ENCODE measurements around the gene CPNE5. TPM values are rescaled to one million over a fixed set of nuclear protein-coding genes. Genes with fewer than 3 reads are reported as not detected.
A peak's percentile ranks its signal among the peaks of the same experiment; 100 is the strongest.

The CPNE5 gene
- total and polyA plus RNA-seq, 4 donors = 0.93 to 5.2 (median 3.8) TPM

DNA sequence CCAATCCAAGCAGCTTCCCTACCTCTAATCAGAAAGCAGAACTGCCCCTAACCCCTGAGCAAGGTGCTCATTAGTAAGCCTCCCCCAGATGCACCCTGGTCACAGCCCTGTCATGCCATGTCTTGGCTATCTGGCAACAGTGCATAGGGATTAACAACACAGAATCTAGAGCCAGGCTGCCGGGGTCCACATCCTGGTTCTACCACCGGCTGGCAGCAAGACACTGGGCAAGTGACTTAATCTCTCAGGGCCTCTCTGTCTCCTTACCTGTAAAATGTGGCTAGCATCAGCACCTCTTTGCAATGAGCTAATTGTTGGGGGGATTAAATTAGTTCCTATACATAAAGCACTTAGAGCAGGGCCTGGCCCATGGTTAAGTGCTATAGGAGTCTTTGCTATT is 68.1 kb downstream of the CPNE5 start:
- ATAC-seq (ENCODE audit: insufficient read depth, low FRiP score) (no peak), DNase-seq (no peak)
- Histone ChIP-seq H3K4me1 (ENCODE audit: control insufficient read depth in 5 of 5, insufficient read depth in 5 of 5, low read length in 5 of 5) (peaks cover 0 to 6% (median 0%) of the 10 kb centered on the region in 5 donors), H3K4me3 (no peak overlapping the region), H3K36me3 (ENCODE audit: control insufficient read depth in 4 of 4, insufficient read depth in 4 of 4, low read length in 4 of 4) (no peaks in the 10 kb centered on the region), H3K27ac (ENCODE audit: low read depth in 1 of 2, low read length in 1 of 2) (no peak overlapping the region), H3K9me3 (ENCODE audit: control insufficient read depth in 4 of 4, insufficient read depth in 3 of 4, low read length in 3 of 4) (no peaks in the 10 kb centered on the region), H3K27me3 (ENCODE audit: control insufficient read depth in 3 of 3, insufficient read depth in 3 of 3, low read length in 2 of 3) (no peaks in the 10 kb centered on the region), H3K9ac (ENCODE audit: insufficient read depth in 1 of 2, low read length in 2 of 2) (no peak overlapping the region)
- TF ChIP-seq, protein P1, sequence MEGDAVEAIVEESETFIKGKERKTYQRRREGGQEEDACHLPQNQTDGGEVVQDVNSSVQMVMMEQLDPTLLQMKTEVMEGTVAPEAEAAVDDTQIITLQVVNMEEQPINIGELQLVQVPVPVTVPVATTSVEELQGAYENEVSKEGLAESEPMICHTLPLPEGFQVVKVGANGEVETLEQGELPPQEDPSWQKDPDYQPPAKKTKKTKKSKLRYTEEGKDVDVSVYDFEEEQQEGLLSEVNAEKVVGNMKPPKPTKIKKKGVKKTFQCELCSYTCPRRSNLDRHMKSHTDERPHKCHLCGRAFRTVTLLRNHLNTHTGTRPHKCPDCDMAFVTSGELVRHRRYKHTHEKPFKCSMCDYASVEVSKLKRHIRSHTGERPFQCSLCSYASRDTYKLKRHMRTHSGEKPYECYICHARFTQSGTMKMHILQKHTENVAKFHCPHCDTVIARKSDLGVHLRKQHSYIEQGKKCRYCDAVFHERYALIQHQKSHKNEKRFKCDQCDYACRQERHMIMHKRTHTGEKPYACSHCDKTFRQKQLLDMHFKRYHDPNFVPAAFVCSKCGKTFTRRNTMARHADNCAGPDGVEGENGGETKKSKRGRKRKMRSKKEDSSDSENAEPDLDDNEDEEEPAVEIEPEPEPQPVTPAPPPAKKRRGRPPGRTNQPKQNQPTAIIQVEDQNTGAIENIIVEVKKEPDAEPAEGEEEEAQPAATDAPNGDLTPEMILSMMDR (IDR thresholded peaks at IDR 0.05; ENCODE audit: control extremely low read depth, extremely low read depth) = no peak
- WGBS, 2 donors = 95 to 98% methylated on average over 2 of the region's 2 CpGs

GRCh38 chr6:36769676-36770499 is 69.4 kb downstream of the CPNE5 start:
- Histone ChIP-seq H3K9ac (ENCODE audit: insufficient read depth in 1 of 2, low read length in 2 of 2) (no peak overlapping the region), H3K27me3 (ENCODE audit: control insufficient read depth in 3 of 3, insufficient read depth in 3 of 3, low read length in 2 of 3) (no peaks in the 10 kb centered on the region), H3K4me3 (no peak overlapping the region), H3K27ac (ENCODE audit: low read depth in 1 of 2, low read length in 1 of 2) (peak overlapping the region in 1 of 2 donors; percentile 37), H3K36me3 (ENCODE audit: control insufficient read depth in 4 of 4, insufficient read depth in 4 of 4, low read length in 4 of 4) (no peaks in the 10 kb centered on the region), H3K9me3 (ENCODE audit: control insufficient read depth in 4 of 4, insufficient read depth in 3 of 4, low read length in 3 of 4) (no peaks in the 10 kb centered on the region), H3K4me1 (ENCODE audit: control insufficient read depth in 5 of 5, insufficient read depth in 5 of 5, low read length in 5 of 5) (peaks cover 0 to 11% (median 0%) of the 10 kb centered on the region in 5 donors)
- TF ChIP-seq, protein P1 (IDR thresholded peaks at IDR 0.05; ENCODE audit: control extremely low read depth, extremely low read depth) = no peak
- ATAC-seq (ENCODE audit: insufficient read depth, low FRiP score) (no peak), DNase-seq (peak in 1 of 3 donors; percentile 25)
- WGBS, 2 donors = 34 to 64% methylated on average over 18 of the region's 18 CpGs

DNA sequence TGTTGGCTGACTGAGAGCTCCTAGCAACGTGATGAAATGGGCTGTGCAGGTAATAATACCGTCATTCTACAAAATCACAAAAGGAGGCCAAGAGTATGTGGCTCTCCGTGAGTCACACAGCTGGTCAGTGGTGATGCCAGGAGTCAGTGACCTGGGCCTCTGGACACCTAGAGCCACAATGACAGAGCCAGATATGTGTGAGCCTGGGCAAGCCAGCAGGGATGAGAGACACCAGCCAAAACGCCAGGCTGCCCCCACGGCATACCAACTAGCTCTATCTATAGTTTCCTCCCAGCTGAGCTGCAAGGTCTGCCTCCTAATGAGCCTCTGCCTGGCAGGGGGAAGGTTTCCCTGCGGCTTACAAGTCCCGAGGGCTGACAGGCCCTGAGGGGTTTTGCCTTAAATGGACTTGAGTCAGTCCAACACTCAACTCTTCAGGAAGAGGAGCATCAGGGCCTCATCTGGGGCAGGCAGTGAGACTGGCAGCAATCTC is 70.0 kb downstream of the CPNE5 start:
- DNase-seq (no peak), ATAC-seq (ENCODE audit: insufficient read depth, low FRiP score) (no peak)
- H3K4me3 ChIP-seq = no peak overlapping the region
- 59 to 69% methylated on average over 7 of the region's 7 CpGs for WGBS, 2 donors
- H3K9ac ChIP-seq (ENCODE audit: insufficient read depth in 1 of 2, low read length in 2 of 2) = no peak overlapping the region
- TF ChIP-seq, protein P1 (IDR thresholded peaks at IDR 0.05; ENCODE audit: control extremely low read depth, extremely low read depth) = no peak
- H3K9me3 ChIP-seq (ENCODE audit: control insufficient read depth in 4 of 4, insufficient read depth in 3 of 4, low read length in 3 of 4) = no peaks in the 10 kb centered on the region
- no peaks in the 10 kb centered on the region for H3K27me3 ChIP-seq (ENCODE audit: control insufficient read depth in 3 of 3, insufficient read depth in 3 of 3, low read length in 2 of 3)
- H3K4me1 ChIP-seq (ENCODE audit: control insufficient read depth in 5 of 5, insufficient read depth in 5 of 5, low read length in 5 of 5) = peaks cover 0 to 11% (median 0%) of the 10 kb centered on the region in 5 donors
- no peaks in the 10 kb centered on the region for H3K36me3 ChIP-seq (ENCODE audit: control insufficient read depth in 4 of 4, insufficient read depth in 4 of 4, low read length in 4 of 4)
- H3K27ac ChIP-seq (ENCODE audit: low read depth in 1 of 2, low read length in 1 of 2) = peak overlapping the region; percentile 25 to 37

All from lung (tissue), 12 donors.